ENCODE measurements around the gene ESYT1.
A peak's percentile ranks its signal among the peaks of the same experiment; 100 is the strongest.

ESYT1 gene

DNA sequence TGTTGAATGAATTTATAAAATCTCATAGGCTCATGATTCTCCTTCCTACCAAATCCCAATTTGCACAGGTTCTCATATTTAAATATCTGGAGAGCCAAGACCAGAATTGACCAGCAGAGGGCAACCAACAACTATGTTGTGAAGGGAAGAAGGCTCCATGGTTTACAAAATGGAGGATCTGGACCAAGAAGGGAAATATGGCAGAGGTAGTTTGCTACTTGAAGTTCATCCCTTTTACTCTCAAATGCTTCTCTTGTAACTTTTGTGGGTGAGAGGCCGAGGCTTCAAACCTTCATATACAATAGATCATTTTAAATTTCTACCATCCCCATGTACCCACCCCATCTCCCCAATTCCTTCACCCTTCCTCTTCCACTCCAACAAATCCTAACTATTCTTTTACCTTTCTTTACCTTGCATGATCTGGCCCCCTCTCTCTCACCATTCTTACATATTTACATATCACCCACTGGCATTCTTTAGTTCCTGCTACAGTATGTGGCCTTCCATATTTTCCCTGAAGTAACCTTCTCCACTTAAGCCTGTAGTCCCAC is 65.0 kb downstream of the ESYT1 start:
- TF ChIP-seq, protein P1, sequence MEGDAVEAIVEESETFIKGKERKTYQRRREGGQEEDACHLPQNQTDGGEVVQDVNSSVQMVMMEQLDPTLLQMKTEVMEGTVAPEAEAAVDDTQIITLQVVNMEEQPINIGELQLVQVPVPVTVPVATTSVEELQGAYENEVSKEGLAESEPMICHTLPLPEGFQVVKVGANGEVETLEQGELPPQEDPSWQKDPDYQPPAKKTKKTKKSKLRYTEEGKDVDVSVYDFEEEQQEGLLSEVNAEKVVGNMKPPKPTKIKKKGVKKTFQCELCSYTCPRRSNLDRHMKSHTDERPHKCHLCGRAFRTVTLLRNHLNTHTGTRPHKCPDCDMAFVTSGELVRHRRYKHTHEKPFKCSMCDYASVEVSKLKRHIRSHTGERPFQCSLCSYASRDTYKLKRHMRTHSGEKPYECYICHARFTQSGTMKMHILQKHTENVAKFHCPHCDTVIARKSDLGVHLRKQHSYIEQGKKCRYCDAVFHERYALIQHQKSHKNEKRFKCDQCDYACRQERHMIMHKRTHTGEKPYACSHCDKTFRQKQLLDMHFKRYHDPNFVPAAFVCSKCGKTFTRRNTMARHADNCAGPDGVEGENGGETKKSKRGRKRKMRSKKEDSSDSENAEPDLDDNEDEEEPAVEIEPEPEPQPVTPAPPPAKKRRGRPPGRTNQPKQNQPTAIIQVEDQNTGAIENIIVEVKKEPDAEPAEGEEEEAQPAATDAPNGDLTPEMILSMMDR (IDR thresholded peaks at IDR 0.05; ENCODE audit: insufficient read depth, low read length, missing control alignments) = peak; percentile 59
- CTCF ChIA-PET = interaction anchor here (0.6 to 7.4 kb wide), 22 partner anchors 9 to 271 kb away, joined by 3 to 311 read pairs (median 8); partner anchors contain the start of genes ANKRD52, COQ10A, ESYT1 and RNF41
- peak; percentile 45 for DNase-seq (ENCODE audit: low read depth, low spot score)
- no peak overlapping the region for H3K4me3 ChIP-seq (ENCODE audit: low read depth, low read length)
- POLR2A ChIA-PET = no interaction called here
